Coronary artery (tissue), 2 donors: ENCODE results near the gene CFAP91.

Source experiments
- DNase-seq: peaks from one replicate; pipeline ENCODE4 v3.0.0-alpha.2; 2017; ENCODE audit warnings: low spot score
- H3K27ac ChIP-seq, 2 donors: fragments of 200-600 bp; sonication (generic); one replicate each; pipeline ENCODE4 v1.5.1; 2016 to 2019
- H3K4me3 ChIP-seq: fragments of 200-600 bp; sonication (generic); 2 replicates; pipeline ENCODE4 v1.5.1; 2016; ENCODE audit warnings: mild to moderate bottlenecking, moderate library complexity
- TF ChIP-seq, protein P1 (sequence below): fragments of 200-600 bp; sonication (generic); IDR thresholded peaks from one replicate; pipeline ENCODE4 v1.5.1; 2019; ENCODE audit warnings: antibody characterized with exemption

CFAP91 gene

DNA sequence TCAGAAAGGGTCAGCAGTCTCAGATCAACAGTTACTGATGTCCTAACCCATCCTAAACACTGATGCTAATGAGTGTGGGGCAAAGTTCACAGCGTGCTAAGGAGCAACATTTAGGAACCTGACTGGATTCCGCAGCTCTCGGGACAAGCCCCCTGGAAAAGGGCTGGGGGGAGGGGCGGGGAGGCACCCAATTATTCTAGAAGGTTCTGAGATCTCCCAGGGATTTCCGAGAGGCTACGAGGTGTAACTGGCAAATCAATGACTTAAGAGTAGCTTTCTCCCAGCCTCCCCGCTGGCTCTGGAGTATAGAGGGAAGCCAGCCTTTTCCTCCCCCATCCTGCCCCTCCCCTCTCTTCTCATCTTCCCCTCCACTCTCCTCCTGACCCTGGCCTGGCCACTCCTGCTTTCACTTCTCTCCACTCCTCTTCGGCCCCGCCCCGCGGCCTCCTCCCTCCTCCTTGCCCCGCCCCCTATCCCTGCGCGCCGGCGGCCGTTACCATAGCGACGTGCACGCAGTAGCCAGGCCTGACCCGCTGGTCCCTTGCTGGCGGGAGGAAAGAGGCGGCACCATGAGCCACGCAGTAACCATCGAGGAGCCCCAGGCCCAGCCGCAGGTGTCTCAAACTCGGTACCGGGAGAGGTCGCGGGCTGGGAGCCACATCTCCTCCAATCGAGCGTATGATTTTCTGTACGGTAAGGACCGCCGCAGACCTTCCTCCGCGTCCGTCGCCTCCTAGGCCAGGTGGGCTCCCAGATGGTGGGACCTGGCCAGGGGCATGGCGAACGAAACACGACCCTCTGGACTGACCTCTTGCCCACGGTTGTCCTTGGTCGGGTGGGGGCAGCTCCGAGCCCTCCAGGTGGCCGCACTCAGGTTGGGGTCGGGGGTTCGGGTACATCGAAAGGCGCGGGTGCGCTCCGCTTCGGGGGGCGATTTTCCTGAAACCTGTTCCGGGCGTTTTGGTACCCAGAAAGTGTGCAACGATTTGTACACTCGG is at the start of gene CFAP91:
Gene CFAP91 (plus strand): TSS at position 493 of the 998 bp plus-strand sequence. CDS start 77 bp downstream, at position 570.
- DNase-seq = peak; percentile 98
- Histone ChIP-seq H3K4me3 (peak within 1 kb of the TSS; percentile 90), H3K27ac (peak within 1 kb of the TSS; percentile 64 to 78)
- TF ChIP-seq, protein P1, sequence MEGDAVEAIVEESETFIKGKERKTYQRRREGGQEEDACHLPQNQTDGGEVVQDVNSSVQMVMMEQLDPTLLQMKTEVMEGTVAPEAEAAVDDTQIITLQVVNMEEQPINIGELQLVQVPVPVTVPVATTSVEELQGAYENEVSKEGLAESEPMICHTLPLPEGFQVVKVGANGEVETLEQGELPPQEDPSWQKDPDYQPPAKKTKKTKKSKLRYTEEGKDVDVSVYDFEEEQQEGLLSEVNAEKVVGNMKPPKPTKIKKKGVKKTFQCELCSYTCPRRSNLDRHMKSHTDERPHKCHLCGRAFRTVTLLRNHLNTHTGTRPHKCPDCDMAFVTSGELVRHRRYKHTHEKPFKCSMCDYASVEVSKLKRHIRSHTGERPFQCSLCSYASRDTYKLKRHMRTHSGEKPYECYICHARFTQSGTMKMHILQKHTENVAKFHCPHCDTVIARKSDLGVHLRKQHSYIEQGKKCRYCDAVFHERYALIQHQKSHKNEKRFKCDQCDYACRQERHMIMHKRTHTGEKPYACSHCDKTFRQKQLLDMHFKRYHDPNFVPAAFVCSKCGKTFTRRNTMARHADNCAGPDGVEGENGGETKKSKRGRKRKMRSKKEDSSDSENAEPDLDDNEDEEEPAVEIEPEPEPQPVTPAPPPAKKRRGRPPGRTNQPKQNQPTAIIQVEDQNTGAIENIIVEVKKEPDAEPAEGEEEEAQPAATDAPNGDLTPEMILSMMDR = no peak

DNA sequence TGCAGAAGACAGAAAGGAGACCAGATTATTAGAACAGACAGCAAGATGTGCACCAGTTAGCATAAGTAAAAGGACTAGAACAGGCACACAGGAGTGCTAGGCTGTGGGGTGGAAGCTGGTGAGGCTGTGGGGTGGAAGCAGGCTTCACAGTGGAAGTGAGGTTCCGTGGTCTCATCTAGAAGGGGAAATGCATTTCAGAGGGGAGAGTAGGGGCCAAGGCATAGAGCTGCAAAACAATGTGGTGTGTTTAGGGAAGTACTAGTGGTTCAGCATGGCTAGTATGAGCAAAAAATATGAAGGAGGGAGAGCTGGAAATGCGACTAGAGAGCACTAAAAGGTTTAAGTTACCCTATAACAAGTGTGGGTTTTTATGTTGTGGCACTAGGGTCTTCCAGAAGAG is 48.9 kb upstream of the CFAP91 start:
- Histone ChIP-seq H3K27ac (no peak overlapping the region), H3K4me3 (no peak overlapping the region)
- TF ChIP-seq, protein P1 = no peak
- no peak for DNase-seq

DNA sequence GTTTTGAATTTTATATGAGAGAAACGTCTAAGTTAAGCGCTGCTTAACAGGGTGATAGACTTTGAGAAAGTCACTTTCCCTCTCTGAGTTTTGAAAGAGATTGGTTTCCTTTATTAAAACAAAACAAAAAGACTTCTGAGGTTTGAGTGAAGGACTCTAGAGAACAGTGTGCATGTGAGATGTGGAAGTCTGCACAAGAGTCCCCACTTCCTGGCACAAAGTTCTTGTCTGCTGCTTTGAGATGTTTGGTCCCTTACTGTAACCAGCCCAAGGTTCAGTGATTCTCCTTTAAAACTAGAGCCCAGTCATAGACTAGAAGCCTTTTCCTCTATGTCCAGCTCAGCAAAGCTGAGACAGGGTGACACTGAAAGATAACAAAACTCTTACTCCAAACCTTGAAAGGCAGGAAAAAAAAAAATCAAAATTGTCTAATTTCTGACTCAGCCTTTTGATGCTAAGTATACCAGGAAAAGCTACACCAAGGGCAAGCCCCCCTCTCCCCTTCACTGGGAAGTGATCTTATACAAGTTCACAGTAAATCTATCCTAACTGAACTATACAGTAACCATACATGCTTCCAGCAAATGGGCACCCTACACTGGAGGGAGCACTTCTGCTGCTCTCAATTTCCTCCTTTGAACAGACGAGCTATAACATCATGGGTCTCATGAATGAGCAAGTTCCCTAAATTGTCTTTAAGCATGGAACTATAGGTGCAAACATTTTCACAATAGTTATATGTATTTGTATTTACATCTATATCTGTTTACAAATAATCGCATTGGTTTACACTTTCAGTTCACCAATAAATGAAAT is 44.7 kb upstream of the CFAP91 start:
- TF ChIP-seq, protein P1 = no peak
- DNase-seq = no peak
- Histone ChIP-seq H3K27ac (no peak overlapping the region), H3K4me3 (no peak overlapping the region)

DNA sequence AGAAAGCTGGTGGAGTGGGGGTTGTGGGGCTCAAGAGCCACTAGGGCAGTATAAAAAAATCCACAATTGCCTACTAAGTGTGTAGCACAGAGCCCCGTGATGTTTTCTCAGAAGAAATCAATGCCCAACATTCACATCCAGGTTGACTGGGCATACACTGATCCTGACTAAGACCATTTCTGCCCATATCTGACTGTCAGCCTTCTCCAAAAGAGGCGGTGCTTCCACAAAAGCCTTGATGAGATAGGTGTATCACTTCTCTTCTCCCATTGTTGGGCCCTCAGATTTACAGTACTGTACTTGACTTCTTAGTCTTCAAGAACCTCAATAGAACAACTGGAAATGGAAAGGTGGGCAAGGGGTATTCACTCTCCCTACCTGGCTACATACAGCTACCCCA is 43.8 kb upstream of the CFAP91 start:
- Histone ChIP-seq H3K27ac (no peak overlapping the region), H3K4me3 (peak overlapping the region; percentile 18)
- DNase-seq = no peak
- TF ChIP-seq, protein P1 = no peak

DNA sequence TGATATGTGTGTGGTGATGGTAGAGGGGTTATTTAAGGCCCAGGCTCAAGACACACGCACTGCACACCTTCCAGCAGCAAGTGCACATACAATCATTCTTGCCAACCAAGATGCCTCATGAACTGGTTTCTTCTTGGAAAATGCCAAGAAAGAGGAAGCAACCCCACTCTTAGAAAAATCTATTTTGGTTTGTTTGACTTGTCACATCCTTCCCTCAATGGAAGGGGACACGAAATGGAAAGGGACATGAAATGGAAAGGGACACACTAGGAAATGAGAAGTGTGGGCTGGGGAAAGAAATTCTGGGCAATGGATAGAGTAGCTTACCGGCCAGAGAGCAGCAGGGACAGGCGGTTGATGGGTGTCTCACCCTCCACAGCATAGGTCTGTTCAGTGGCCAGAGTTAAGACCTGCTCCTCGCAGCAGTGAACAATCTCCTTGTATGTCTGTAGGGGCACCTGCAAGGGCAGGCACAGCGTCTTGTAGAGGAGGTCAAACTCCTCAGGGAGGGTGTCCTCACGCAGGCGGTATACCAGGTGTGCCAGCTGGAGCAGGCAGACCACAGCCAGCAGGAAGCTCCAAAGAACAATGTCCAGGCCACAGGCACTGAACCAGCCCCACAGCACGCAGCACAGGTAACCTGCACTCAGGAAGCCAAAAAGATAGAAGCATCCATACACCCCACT is 43.1 kb upstream of the CFAP91 start:
- H3K27ac ChIP-seq = peak overlapping the region in 1 of 2 donors; percentile 78
- peak overlapping the region; percentile 37 for H3K4me3 ChIP-seq
- DNase-seq = no peak
- TF ChIP-seq, protein P1 = no peak

DNA sequence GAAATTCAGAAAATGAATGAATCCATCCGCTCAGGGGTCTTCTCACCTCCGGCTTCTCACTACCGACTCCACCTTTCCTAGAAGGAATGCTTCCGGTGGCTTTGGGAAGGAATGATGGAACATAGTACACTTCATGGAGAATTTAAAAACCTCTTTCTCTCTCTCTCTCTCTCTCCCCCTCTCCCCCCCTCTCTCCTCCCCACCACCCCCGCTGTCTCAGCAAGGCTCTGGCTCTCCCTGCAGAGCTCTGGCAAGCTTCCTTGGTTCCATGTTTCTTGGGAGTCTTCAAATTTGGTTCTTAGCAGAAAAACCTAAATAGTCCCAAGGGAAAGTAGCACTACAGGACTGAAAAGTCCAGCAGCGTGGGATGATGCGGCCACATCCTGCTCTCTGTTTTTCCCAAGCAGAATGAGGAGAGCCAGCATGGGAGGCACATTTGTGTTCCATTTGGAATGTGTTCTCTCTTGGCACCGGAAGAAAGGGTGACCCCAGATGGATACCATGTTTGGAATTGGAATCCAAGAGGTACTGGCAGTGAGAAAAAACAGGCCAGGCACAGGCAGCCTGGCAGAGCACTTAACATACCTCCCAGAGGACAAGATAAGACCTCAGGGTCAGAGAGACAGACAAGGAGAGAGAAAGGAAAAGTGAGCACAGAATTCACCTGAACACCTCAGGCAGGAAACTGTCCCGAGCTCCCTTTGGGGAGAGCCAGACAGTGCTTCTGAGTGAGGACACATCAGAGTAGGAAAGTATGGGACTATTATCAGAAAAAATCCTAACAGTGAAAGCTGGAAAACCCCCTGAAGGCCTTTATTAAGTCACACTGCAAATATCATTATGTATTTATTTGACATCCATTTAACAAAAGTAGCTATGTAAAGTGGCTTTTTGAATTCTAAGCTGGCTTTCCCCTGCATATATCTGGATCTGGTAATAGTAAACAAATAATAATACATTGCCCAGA is 42.1 kb upstream of the CFAP91 start, which contains the start of gene POPDC2:
Gene POPDC2 (minus strand): TSS at position 116 of the 967 bp plus-strand sequence. CDS start 166 bp downstream, outside the sequence.
- Histone ChIP-seq H3K27ac (peak within 1 kb of the TSS; percentile 62 to 78), H3K4me3 (peak within 1 kb of the TSS; percentile 37)
- DNase-seq = no peak
- TF ChIP-seq, protein P1 = no peak
